Naive thymus-derived CD4-positive, alpha-beta T cell (primary cell): ENCODE results near the gene TDO2. TPM values are rescaled to one million over a fixed set of nuclear protein-coding genes. Genes with fewer than 3 reads are reported as not detected.

ENCODE experiments used
- ATAC-seq: fragments of 150-1000 bp; cut with Tn5 transposase; 2 replicates; pipeline ENCODE4 v1.10.0; 2021; ENCODE audit warnings: mild to moderate bottlenecking, moderate library complexity
- CTCF ChIA-PET: fragments of 350-600 bp; sonication (Branson Sonifier 250); formaldehyde crosslinking; loops from one replicate; lab custom pipeline; 2021; ENCODE audit warnings: antibody characterized with exemption; lab: Charles Lee
- POLR2A ChIA-PET: fragments of 350-600 bp; sonication (Branson Sonifier 250); formaldehyde crosslinking; loops from one replicate; lab custom pipeline; 2021; ENCODE audit warnings: antibody characterized with exemption, inconsistent platforms; lab: Charles Lee
- DNase-seq, 9 donors: peaks; one replicate each; pipeline versions ENCODE4 v3.0.0 to v3.0.0-alpha.2; 2020 to 2022; ENCODE audit warnings: mixed read lengths in 1 of 9
- H3K27ac ChIP-seq: one replicate; pipeline ENCODE4 v1.7.0; 2013; ENCODE audit warnings: mild to moderate bottlenecking, low read depth, low read length, moderate library complexity
- H3K27me3 ChIP-seq, 2 donors: one replicate each; pipeline ENCODE4 v1.7.0; 2013; ENCODE audit warnings: low read length in 2 of 2, mild to moderate bottlenecking in 2 of 2, moderate library complexity in 2 of 2; ENCODE audit not compliant: control insufficient read depth in 2 of 2, insufficient read depth in 2 of 2
- H3K36me3 ChIP-seq, 3 experiments: 1 replicate in 2 of 3; 2 replicates in 1 of 3; pipeline ENCODE4 v1.7.0; 2013; ENCODE audit warnings: low read length in 3 of 3, mild to moderate bottlenecking in 3 of 3, moderate library complexity in 1 of 3; ENCODE audit not compliant: insufficient read depth in 3 of 3, control insufficient read depth in 2 of 3
- H3K4me1 ChIP-seq, 2 donors: one replicate each; pipeline ENCODE4 v1.7.0; 2013; ENCODE audit warnings: low read length in 2 of 2, mild to moderate bottlenecking in 2 of 2, moderate library complexity in 1 of 2; ENCODE audit not compliant: control insufficient read depth in 2 of 2, insufficient read depth in 2 of 2
- H3K4me3 ChIP-seq: 2 replicates; pipeline ENCODE4 v1.7.0; 2013; ENCODE audit warnings: mild to moderate bottlenecking, low read length
- H3K9me3 ChIP-seq, 3 experiments: 1 replicate in 2 of 3; 2 replicates in 1 of 3; pipeline ENCODE4 v1.7.0; 2013; ENCODE audit warnings: low read length in 3 of 3; ENCODE audit not compliant: control insufficient read depth in 2 of 3
- H3K27ac Mint-ChIP-seq, 9 donors: one replicate each; pipeline ENCODE4 v1.8.0; 2020 to 2022; ENCODE audit warnings: mixed read lengths in 9 of 9, mild to moderate bottlenecking in 8 of 9, moderate library complexity in 5 of 9, inconsistent platforms in 2 of 9
- H3K27me3 Mint-ChIP-seq, 5 donors: one replicate each; pipeline ENCODE4 v1.8.0; 2021 to 2022; ENCODE audit warnings: mixed read lengths in 5 of 5, mild to moderate bottlenecking in 1 of 5
- H3K36me3 Mint-ChIP-seq, 5 donors: one replicate each; pipeline ENCODE4 v1.8.0; 2020 to 2022; ENCODE audit warnings: mixed read lengths in 5 of 5, mild to moderate bottlenecking in 3 of 5, inconsistent platforms in 1 of 5
- H3K4me1 Mint-ChIP-seq, 7 donors: one replicate each; pipeline ENCODE4 v1.8.0; 2020 to 2022; ENCODE audit warnings: mixed read lengths in 7 of 7, mild to moderate bottlenecking in 3 of 7, inconsistent platforms in 1 of 7
- H3K4me3 Mint-ChIP-seq, 10 donors: one replicate each; pipeline ENCODE4 v1.8.0; 2020 to 2022; ENCODE audit warnings: mild to moderate bottlenecking in 10 of 10, mixed read lengths in 10 of 10, moderate library complexity in 6 of 10, inconsistent platforms in 2 of 10
- H3K9me3 Mint-ChIP-seq, 11 donors: one replicate each; pipeline ENCODE4 v1.8.0; 2020 to 2022; ENCODE audit warnings: mixed read lengths in 11 of 11, mild to moderate bottlenecking in 4 of 11, inconsistent platforms in 1 of 11, moderate library complexity in 1 of 11
- intact Hi-C, 2 donors: fragments of 100-400 bp; cut with micrococcal nuclease; formaldehyde crosslinking; loops; one replicate each; pipeline ENCODE4 v1.15.1; 2023
- polyA plus RNA-seq, 2 donors: library from polyadenylated mRNA; unstranded; fragments of 300-500 nt; fragmentation: Illumina TruSeq; gene quantifications; one replicate each; pipeline ENCODE4 v1.2.3, GENCODE V29; 2021
- total RNA-seq, 6 experiments: library from RNA in 5 of 6; stranded (reverse) in 5 of 6; gene quantifications; 1 replicate in 5 of 6; 2 replicates in 1 of 6; pipeline ENCODE4 v1.2.3 and lab custom pipeline; 2021 to 2026

TDO2 gene
- total and polyA plus RNA-seq, 7 experiments from 2014 or later: not detected

DNA sequence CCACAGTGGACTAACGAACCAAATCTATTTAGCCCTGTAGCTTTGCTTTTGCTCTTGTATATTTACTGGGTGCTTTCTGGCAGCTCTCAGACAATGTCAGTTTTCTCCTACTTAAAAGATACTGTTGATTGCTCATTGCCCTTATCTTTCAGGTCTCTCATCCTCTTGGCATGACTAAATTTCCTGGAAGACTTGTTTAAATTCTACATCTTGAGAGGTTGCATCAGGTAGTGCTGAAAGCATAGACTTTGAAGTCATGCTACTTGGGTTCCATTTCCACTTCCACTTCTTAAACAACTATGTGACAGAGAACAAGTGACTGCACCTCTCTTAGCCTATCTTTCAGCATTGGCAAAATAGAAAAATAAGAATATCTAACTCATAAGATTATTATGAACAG lies 8.4 kb downstream of the TDO2 start:
- no peaks in the 10 kb centered on the region for H3K36me3 ChIP-seq
- DNase-seq (no peak), ATAC-seq (no peak)
- Mint-ChIP-seq H3K27ac (no peak overlapping the region), H3K9me3 (no peaks in the 10 kb centered on the region), H3K4me3 (no peak overlapping the region), H3K4me1 (peaks cover 0 to 12% (median 0%) of the 10 kb centered on the region in 7 donors), H3K27me3 (peaks cover 0 to 24% (median 11%) of the 10 kb centered on the region in 5 donors), H3K36me3 (no peaks in the 10 kb centered on the region)
- intact Hi-C loops: no loop called here
- CTCF ChIA-PET: no interaction called here
- H3K27ac ChIP-seq: no peak overlapping the region
- H3K27me3 ChIP-seq: no peaks in the 10 kb centered on the region
- H3K4me3 ChIP-seq: no peak overlapping the region
- H3K4me1 ChIP-seq: no peaks in the 10 kb centered on the region
- POLR2A ChIA-PET: no interaction called here
- no peaks in the 10 kb centered on the region for H3K9me3 ChIP-seq

DNA sequence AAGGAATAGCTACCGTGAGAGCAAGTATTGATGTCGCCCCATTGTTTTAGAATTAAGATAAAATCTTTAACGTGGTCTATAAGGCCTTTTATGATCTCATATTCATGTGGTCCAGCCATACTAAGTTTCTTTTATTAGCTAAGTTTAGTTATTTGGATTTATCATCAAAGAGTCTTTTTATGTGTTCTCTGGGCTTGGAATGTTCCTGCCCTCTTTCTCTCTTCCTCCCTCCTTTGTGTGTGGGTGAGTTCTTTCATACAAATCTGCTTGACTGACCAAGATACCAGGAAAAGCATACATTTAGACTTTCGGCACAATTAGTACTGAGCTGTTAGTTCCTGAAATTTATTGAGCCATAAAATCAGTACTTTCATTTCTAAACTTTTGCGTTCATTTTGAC lies 11.3 kb downstream of the TDO2 start:
- intact Hi-C loops: no loop called here
- Histone ChIP-seq H3K36me3 (no peaks in the 10 kb centered on the region), H3K27ac (no peak overlapping the region), H3K4me1 (no peaks in the 10 kb centered on the region), H3K4me3 (no peak overlapping the region), H3K27me3 (no peaks in the 10 kb centered on the region), H3K9me3 (no peaks in the 10 kb centered on the region)
- no peak overlapping the region for H3K27ac Mint-ChIP-seq
- CTCF ChIA-PET: no interaction called here
- H3K4me1 Mint-ChIP-seq: peaks cover 0 to 6% (median 0%) of the 10 kb centered on the region in 7 donors
- no peaks in the 10 kb centered on the region for H3K9me3 Mint-ChIP-seq
- ATAC-seq (no peak), DNase-seq (no peak)
- H3K36me3 Mint-ChIP-seq: no peaks in the 10 kb centered on the region
- POLR2A ChIA-PET: no interaction called here
- peaks cover 0 to 24% (median 9%) of the 10 kb centered on the region in 5 donors for H3K27me3 Mint-ChIP-seq
- H3K4me3 Mint-ChIP-seq: no peak overlapping the region

DNA sequence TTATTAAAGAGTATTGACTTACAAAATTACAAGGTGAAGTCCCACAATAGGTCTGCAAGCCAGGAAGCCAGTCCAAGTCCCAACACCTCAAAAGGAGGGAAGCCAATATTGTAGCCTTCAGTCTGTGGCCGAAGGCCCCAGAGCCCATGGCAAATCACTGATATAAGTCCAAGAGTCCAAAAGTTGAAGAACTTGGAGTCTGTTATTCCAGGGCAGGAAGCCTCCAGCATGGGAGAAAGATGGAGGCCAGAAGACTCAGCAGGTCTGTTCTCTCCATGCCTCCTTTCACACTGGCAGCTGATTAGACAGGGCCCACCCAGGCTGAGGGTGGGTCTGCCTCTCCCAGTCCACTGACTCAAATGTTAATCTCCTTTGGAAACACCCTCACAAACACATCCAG lies 18.1 kb downstream of the TDO2 start:
- Mint-ChIP-seq H3K4me3 (no peak overlapping the region), H3K27me3 (peaks cover 0 to 11% (median 0%) of the 10 kb centered on the region in 5 donors), H3K4me1 (peaks cover 0 to 3% (median 0%) of the 10 kb centered on the region in 7 donors), H3K9me3 (peaks cover 0 to 4% (median 0%) of the 10 kb centered on the region in 11 donors), H3K36me3 (peaks cover 0 to 40% (median 28%) of the 10 kb centered on the region in 5 donors), H3K27ac (no peak overlapping the region)
- H3K9me3 ChIP-seq: no peaks in the 10 kb centered on the region
- CTCF ChIA-PET: no interaction called here
- H3K4me1 ChIP-seq: no peaks in the 10 kb centered on the region
- no peak overlapping the region for H3K4me3 ChIP-seq
- POLR2A ChIA-PET: no interaction called here
- DNase-seq: no peak
- no peaks in the 10 kb centered on the region for H3K36me3 ChIP-seq
- no peaks in the 10 kb centered on the region for H3K27me3 ChIP-seq
- no peak for ATAC-seq
- intact Hi-C loops: no loop called here
- H3K27ac ChIP-seq: no peak overlapping the region

DNA sequence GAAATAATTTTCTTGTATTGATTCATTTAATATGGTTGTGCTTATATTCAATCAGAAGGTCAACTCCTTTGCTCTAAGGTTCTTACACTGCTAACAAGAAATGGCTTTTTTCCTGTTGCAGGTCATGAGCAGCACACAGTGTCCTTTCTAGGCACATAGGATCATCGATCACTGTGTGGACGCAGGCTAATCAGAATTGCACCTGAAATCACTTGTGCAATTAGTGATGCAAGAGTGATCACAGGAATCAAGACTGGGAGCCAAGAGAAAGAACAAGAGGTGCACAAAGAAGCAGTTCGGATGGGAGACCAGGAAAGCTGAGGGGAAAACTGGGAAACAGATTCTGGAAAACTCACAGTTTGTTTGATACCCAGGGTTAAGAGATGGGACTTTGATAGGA lies 21.1 kb downstream of the TDO2 start:
- ChIA-PET CTCF (no interaction called here), POLR2A (no interaction called here)
- Mint-ChIP-seq H3K4me1 (peaks cover 0 to 3% (median 0%) of the 10 kb centered on the region in 7 donors), H3K27ac (peak overlapping the region in 1 of 9 donors; percentile 2), H3K27me3 (no peaks in the 10 kb centered on the region), H3K9me3 (peaks cover 0 to 4% (median 2%) of the 10 kb centered on the region in 11 donors), H3K36me3 (peaks cover 0 to 59% (median 47%) of the 10 kb centered on the region in 5 donors), H3K4me3 (no peak overlapping the region)
- DNase-seq: no peak
- H3K27ac ChIP-seq: no peak overlapping the region
- ATAC-seq: no peak
- intact Hi-C loops: no loop called here
- H3K4me1 ChIP-seq: no peaks in the 10 kb centered on the region
- H3K4me3 ChIP-seq: no peak overlapping the region
- H3K36me3 ChIP-seq: peaks cover 0 to 8% (median 0%) of the 10 kb centered on the region in 3 experiments
- no peaks in the 10 kb centered on the region for H3K27me3 ChIP-seq
- no peaks in the 10 kb centered on the region for H3K9me3 ChIP-seq

GRCh38 chr4:155929833-155930232 lies 26.3 kb downstream of the TDO2 start:
- no peak overlapping the region for H3K27ac ChIP-seq
- ATAC-seq (no peak), DNase-seq (no peak)
- Mint-ChIP-seq H3K27ac (no peak overlapping the region), H3K4me3 (no peak overlapping the region), H3K36me3 (peaks cover 0 to 71% (median 66%) of the 10 kb centered on the region in 5 donors), H3K4me1 (peaks cover 0 to 1% (median 0%) of the 10 kb centered on the region in 7 donors), H3K27me3 (no peaks in the 10 kb centered on the region), H3K9me3 (peaks cover 0 to 8% (median 4%) of the 10 kb centered on the region in 11 donors)
- no peaks in the 10 kb centered on the region for H3K27me3 ChIP-seq
- intact Hi-C loops: no loop called here
- H3K4me1 ChIP-seq: no peaks in the 10 kb centered on the region
- H3K36me3 ChIP-seq: peaks cover 0 to 12% (median 0%) of the 10 kb centered on the region in 3 experiments
- CTCF ChIA-PET: no interaction called here
- POLR2A ChIA-PET: no interaction called here
- H3K9me3 ChIP-seq: no peaks in the 10 kb centered on the region
- no peak overlapping the region for H3K4me3 ChIP-seq

- DNase-seq (no peak), ATAC-seq (no peak)
- Mint-ChIP-seq H3K9me3 (peaks cover 0 to 8% (median 4%) of the 10 kb centered on the region in 11 donors), H3K4me1 (no peaks in the 10 kb centered on the region), H3K27ac (no peak overlapping the region), H3K36me3 (peaks cover 0 to 71% (median 68%) of the 10 kb centered on the region in 5 donors), H3K27me3 (no peaks in the 10 kb centered on the region), H3K4me3 (no peak overlapping the region)
- Histone ChIP-seq H3K4me1 (no peaks in the 10 kb centered on the region), H3K27me3 (no peaks in the 10 kb centered on the region), H3K4me3 (no peak overlapping the region), H3K27ac (no peak overlapping the region), H3K36me3 (peaks cover 0 to 12% (median 0%) of the 10 kb centered on the region in 3 experiments), H3K9me3 (no peaks in the 10 kb centered on the region)
- intact Hi-C loops: no loop called here
- POLR2A ChIA-PET: no interaction called here
- CTCF ChIA-PET: no interaction called here
Measured at GRCh38 chr4:155930330-155930729, 26.8 kb downstream of the TDO2 start.

DNA sequence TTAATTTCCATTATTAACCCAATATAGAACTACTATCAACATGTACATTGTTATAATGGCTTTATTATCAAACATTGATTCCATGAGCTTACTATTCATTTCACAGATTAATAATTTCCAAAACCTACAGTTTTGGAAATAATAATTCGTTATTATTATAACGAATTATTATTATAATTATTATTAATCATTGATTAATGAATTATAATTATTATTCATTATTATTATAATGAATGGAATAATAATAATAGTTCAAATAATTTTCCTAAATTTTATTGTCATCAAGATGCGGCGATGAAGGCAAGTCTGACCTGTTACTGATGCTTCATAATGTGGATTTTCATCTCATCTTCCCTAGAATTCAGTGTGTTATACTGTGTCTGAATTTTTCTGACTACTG lies 28.1 kb downstream of the TDO2 start:
- no peak for ATAC-seq
- ChIA-PET CTCF (no interaction called here), POLR2A (no interaction called here)
- no peaks in the 10 kb centered on the region for H3K4me1 ChIP-seq
- Mint-ChIP-seq H3K4me3 (no peak overlapping the region), H3K36me3 (peaks cover 0 to 72% (median 64%) of the 10 kb centered on the region in 5 donors), H3K9me3 (peaks cover 0 to 8% (median 4%) of the 10 kb centered on the region in 11 donors), H3K4me1 (no peaks in the 10 kb centered on the region), H3K27ac (no peak overlapping the region), H3K27me3 (no peaks in the 10 kb centered on the region)
- intact Hi-C loops: no loop called here
- no peaks in the 10 kb centered on the region for H3K27me3 ChIP-seq
- no peak overlapping the region for H3K27ac ChIP-seq
- H3K9me3 ChIP-seq: no peaks in the 10 kb centered on the region
- DNase-seq: no peak
- no peak overlapping the region for H3K4me3 ChIP-seq
- peaks cover 0 to 12% (median 0%) of the 10 kb centered on the region in 3 experiments for H3K36me3 ChIP-seq
